ENCODE results near the gene SHC3.

SHC3 gene

GRCh38 chr9:88965473-88965872 lies 213.1 kb downstream of the SHC3 start:
- no peak for DNase-seq (ENCODE audit: low read depth in 2 of 2, low spot score in 1 of 2)

- DNase-seq (ENCODE audit: low read depth in 2 of 2, low spot score in 1 of 2), result no peak
Observed at GRCh38 chr9:88960632-88961031, 218.0 kb downstream of the SHC3 start.

- DNase-seq (ENCODE audit: low read depth in 2 of 2, low spot score in 1 of 2), result no peak
Observed at GRCh38 chr9:88959727-88960469, 218.7 kb downstream of the SHC3 start.

GRCh38 chr9:88957526-88957925 lies 221.1 kb downstream of the SHC3 start:
- DNase-seq (ENCODE audit: low read depth in 2 of 2, low spot score in 1 of 2), result no peak
